Sigmoid colon (tissue), 4 donors: ENCODE results near the gene DHX35.

ENCODE experiments used
- CTCF ChIP-seq, 4 experiments: fragments of 450-650 bp in 3 of 4; fragments of 200-600 bp in 1 of 4; IDR thresholded peaks; one replicate each; pipeline ENCODE4 v1.5.1; 2016 to 2019; ENCODE audit warnings: antibody characterized with exemption in 4 of 4, mild to moderate bottlenecking in 3 of 4, moderate library complexity in 2 of 4
- POLR2A ChIP-seq, 2 donors: fragments of 450-650 bp; IDR thresholded peaks; one replicate each; pipeline ENCODE4 v1.6.1; 2016; ENCODE audit warnings: antibody characterized with exemption in 2 of 2, mild to moderate bottlenecking in 2 of 2, moderate library complexity in 2 of 2
- POLR2AphosphoS5 ChIP-seq, 4 donors: sonication (generic); formaldehyde crosslinking; IDR thresholded peaks; one replicate each; pipeline ENCODE4 v1.6.1; 2017; ENCODE audit warnings: antibody characterized with exemption in 4 of 4

GRCh38 chr20:39066471-39067242 is 104.5 kb downstream of the DHX35 start:
- TF ChIP-seq CTCF (IDR thresholded peaks at IDR 0.05) (no peak), POLR2AphosphoS5 (IDR thresholded peaks at IDR 0.05) (no peak), POLR2A (IDR thresholded peaks at IDR 0.05) (no peak)
